ENCODE measurements around the gene IL4.

Gene IL4

DNA sequence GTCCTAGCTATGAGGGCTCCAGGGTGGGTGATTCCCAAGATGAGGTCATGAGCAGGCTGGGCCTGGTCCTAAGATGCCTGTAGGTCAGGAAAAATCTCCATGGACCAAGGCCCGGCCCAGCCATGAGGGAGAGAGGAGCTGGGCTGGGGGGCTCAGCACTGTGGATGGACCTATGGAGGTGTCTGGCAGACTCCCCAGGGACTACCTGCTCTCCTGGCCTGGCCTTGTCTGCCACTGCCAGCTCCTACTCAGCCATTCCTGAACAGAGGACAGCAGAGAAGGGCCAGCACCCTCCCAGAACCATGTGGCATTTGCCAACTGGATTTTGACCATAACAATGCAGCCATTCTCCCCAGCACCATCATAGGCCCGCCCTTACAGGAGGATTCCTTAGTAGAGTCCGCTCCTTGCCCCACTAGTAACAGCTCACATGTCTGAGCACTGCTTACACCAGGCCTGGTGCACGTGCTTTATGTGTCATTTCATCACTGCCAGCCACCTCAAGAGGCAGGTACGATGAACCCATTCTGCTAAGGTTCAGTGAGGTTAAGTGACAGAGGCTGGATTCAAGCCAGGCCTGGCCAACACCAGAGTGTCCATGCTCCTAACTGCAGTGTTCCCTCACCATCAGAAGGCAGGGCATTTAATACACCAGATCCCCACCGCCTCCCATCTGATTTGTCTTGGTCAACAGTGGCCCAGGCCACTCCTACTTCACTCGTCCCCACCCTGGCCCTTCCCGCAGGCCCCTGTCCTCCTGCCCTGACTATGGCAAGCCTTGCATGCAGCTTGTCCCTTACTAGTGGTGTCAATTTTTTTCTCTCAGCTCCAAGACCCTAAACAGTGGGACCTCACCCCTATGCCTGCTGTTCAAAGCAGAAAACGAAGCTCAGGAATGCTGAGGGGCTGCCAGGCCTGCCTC, 15.1 kb upstream of the IL4 start:
- no peak for DNase-seq (ENCODE audit: low read depth, low spot score)

DNA sequence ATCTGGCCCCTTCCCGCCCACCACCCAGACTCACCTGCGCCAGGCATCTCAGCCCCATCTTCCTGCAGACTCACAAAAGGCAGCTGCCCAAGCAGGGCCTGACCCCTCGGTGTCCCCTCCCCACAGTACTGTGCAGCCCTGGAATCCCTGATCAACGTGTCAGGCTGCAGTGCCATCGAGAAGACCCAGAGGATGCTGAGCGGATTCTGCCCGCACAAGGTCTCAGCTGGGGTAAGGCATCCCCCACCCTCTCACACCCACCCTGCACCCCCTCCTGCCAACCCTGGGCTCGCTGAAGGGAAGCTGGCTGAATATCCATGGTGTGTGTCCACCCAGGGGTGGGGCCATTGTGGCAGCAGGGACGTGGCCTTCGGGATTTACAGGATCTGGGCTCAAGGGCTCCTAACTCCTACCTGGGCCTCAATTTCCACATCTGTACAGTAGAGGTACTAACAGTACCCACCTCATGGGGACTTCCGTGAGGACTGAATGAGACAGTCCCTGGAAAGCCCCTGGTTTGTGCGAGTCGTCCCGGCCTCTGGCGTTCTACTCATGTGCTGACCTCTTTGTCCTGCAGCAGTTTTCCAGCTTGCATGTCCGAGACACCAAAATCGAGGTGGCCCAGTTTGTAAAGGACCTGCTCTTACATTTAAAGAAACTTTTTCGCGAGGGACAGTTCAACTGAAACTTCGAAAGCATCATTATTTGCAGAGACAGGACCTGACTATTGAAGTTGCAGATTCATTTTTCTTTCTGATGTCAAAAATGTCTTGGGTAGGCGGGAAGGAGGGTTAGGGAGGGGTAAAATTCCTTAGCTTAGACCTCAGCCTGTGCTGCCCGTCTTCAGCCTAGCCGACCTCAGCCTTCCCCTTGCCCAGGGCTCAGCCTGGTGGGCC, 13.9 kb upstream of the IL4 start:
- DNase-seq (ENCODE audit: low read depth, low spot score) = no peak

DNA sequence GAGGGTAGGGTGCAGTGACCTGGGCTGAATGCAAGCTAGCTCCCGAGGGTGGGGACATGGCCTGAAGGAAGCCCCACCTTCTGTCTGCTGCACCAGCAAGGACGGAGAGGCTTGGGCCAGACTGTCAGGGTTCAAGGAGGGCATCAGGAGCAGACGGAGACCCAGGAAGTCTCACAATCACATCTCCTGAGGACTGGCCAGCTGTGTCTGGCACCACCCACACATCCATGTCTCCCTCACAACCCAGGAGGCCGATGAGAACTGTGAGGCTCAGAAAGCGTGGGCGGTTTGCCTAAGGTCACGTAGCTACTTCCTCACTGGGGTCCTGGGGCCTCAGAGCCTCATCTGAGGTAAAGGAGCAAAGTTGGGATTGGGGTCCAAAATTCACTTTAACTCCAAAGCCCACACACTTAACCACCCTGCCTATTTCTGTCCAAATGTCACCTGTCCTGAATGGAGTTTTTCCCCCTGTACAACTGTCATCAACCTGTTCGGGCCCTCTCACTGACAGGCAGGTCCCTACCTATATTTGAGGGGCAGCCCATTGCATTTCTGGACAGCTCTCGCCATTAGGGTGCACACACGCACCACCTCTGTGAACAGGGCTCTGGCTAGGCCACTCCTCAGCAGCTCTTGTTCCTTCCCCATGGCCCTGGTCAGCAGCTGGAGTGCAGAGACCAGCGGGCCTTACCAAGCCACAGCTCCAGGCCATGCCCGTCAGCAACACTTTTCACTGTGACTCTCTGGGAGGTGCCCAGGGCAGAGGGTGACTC, 12.4 kb upstream of the IL4 start:
- no peak for DNase-seq (ENCODE audit: low read depth, low spot score)

DNA sequence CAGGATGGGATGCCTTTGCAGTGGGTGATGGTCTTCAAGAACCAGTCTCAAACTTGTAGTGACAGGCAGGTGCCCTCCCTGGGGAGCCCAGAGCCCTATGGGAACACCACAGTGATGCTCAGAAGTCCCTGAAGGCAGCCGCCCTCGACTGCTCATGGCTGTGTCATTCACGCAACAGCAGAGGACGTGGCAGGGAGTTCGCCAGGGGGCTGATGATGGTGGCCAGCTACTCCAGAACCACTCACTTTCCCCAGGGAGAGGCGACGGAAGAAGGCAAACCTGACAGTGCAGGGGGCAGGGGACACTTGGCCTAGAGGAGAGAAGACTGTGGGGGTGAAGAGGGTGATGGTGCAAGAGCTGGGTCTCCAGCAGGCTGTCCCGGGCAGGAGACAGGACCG, 11.8 kb upstream of the IL4 start:
- no peak for DNase-seq (ENCODE audit: low read depth, low spot score)

DNA sequence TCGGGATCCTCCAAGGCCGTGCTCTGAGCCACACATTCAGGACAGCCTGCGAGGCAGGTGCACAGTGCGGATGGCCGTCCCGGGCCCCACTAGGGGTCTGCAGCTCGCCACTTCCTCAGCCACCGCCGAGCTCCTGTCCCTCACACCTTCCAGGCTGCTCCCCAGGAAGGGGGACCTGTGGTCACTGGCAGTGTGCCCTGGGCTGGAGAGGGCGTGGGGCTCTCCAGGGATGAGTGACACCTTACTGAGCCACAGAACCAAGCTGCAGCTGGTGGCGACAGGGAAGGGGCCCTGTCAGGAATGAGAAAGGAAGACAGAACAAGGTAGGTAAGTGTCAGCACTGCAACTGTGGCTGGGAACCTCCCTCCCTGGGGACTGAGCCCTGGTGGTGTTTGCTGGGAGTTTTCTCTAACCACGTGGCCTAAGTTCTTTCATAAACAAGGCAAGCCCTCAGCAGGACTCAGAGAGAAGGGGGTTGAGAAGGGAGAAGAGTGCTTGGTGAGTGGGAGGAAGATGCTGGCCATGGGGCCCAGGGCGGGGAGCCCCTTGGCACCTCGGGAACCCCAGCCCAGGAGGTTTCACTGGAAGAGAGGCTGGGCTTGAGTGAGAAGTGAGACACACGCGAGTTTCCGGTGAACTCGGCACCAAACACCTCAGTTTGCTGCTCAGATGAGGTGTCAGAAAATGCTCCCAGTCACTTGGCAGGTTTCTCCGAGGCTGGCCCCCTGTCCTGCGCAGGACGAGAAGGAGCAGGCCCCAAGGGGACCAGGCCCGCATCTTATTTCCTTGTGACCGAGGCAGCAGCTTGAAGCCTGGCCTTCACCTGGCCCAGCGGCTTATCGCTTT, 10.6 kb upstream of the IL4 start:
- DNase-seq (ENCODE audit: low read depth, low spot score) = no peak

DNA sequence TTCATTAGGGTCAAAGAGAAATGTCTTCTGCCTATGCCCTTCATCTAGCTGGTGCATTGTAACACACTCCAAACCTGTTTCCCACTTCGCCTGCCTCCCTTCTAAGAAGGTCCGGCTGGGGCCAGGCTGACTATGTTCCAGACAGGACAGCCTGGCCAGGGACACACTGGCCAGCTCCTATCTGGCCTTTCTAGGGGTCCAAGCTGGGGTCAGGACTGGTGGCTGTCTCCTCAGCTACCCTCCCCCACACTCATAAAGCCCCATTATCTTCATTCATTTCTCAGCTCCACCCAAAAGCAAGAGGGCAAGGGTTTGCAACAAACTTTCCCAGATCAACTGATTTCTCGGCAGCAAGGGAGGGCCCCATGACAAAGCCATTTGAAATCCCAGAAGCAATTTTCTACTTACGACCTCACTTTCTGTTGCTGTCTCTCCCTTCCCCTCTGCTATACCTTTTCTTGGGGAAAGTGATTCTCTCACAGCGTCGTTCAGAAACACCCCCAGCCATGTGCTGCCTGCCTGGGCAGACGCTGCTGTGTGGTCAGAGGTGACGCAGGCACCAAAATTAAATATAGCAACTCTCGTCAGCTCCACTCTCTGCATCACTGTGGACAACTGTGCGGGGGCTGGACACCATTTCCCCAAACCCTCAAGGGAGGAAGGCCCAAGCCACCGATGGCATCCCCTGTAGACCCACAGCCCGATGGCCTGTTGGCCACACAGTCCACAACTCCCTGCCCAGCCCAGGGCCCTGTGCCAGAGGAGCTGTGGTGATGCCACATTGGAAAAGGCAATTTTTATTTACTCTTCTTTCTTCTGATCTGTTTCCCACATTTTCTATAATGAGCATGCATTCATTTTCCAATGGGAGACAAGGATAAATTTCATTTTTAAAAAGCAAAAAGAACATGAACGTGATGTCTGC, 9.8 kb upstream of the IL4 start:
- DNase-seq (ENCODE audit: low read depth, low spot score) = no peak

DNA sequence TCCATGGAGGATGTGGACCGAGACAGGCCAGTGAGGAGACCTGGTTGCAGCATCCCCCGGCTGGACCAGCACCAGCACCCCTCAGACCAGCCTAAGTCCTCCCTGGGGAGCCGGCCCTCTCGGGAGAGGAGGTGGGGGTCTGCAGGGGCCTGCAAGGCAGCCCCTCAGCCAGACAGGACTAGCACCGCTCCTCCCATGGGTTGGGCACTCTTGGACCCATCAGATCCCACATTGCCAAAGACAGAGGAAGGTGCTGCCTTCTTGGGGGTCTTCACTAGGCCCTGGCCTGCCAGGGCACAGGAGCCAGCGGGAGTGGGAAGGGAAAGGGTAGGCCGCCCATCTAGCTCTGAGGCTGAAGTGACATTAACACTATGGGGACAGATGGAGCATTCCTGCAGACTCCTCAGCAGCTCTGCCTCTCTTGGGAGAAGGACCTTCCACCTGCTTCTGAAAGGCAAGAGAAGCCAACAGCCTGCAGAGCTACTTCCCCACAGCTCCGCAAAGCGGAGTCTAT, 9.0 kb upstream of the IL4 start:
- no peak for DNase-seq (ENCODE audit: low read depth, low spot score)

DNA sequence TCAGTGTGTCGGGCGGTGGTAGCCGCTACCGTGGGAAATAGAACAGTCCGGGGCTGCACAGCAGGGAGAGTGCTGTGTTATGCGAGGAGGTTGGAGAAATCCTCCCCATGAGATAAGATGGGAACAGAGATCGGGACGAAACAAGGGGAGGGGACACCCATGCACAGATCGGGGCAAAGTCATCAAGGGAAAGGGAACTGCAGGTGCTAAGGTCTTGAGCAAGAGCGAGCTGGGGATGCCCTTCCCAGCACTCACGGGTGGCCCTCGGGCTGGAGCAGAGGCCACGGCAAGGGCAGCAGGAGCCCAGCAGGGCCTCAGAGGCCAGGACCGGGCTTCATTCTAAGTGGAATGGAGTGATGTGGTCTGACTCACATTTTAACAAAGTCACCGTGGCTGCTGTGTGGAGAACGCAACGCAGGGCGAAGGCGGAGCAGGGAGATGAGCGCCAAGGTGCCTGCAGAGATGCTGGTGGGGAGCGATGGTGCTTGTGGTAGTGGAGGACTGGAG, 8.2 kb upstream of the IL4 start:
- DNase-seq (ENCODE audit: low read depth, low spot score) = no peak

DNA sequence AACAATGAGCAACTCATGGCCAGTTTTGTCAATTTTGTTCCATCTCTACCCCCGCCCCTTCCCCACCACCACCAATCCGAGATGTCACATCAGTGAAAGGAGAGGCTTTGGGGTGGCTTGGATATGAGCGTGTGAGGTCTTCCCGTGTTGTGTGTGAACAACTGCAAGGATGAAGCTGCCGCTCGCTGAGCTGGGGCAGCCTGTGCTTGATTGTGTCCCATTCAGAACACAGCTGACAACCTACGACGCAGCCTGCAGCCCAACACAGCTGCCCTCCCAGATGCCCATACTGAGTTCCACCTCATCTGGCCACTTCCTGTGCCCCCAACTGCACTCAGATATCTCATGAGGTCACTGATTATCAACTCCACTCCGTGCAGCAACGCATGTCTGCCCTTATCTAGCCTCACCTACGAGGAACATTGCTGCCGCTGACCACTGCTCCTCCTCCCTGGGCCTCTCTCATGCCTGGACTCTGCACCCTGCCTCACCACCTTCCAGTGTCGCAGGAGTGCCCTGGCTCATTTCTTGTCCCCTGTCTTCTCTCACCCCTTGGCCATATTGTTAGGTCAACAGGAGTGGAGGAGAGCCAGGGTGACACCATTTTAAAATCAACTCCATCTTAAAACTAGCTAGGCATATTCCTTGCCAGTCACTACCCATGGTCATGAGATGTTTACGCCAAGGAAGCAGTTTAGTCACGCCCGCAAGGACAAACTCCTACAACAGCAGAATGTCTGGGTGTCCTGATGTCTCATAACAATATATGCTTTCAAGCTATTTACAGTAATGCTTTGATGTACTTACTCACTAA, 7.3 kb upstream of the IL4 start:
- DNase-seq (ENCODE audit: low read depth, low spot score) = no peak

DNA sequence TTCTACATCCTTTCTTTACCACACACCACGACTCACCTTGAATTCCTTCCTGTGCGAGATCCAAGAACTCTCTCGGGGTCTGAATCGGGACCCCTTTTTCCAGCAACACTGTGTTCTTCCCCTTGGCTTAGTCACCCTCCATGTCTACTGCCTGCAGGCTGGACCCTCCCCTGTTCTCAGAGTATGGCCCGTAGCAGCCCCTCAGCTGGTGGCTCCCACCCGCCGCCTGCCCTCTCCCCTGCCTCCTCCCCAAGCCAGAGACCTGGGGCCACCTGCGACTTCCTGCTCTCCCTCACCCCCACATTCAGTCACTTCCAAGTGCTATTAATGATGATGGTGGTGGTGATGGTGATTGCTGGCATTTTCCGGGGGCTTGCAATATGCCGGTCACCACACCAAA, 6.5 kb upstream of the IL4 start:
- DNase-seq (ENCODE audit: low read depth, low spot score) = no peak

DNA sequence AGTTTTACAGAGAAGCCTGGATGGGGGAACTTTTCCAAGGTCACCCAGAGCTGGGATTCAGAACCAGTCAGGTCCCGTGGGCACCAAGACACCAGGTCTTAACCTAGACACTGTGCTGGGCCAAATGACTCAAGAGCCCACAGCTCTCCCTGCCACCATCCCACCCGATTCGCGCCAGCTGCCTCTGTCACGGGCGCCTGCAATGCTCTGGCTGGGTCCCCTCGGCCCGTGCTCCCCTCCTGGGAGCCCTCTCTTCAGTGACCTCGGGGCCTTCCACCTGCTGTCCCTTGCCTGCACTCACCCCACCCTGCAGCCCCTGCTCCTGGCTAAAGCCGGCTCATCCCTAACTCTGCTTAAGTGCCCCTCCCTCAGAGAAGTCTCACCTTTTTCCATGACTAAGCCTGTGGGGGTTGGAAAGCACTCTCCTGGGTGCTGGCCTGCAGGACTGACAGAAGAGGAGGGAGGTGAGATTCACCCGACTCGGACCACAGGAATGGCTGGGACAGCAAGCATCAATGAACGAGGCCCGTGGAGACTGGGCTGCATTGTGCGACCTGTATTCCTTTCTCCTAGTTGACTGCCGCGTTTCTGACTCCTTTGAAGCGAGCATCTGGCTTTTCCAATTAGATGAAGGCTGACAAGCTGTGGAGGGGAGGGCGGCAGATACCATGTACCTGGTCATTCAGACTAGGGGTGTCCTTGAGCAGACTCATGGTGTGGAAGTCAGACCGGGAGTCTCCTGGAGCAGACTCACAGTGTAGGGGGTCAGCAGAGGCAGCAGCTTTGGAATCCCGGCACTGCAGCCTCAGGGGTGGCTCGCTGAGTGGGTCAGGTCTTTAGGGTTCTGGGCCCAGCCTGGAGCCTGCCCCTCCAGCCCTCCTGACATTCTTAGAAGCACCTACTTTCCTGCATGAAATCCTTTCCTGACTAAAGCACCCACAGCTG, 5.8 kb upstream of the IL4 start:
- DNase-seq (ENCODE audit: low read depth, low spot score) = no peak

DNA sequence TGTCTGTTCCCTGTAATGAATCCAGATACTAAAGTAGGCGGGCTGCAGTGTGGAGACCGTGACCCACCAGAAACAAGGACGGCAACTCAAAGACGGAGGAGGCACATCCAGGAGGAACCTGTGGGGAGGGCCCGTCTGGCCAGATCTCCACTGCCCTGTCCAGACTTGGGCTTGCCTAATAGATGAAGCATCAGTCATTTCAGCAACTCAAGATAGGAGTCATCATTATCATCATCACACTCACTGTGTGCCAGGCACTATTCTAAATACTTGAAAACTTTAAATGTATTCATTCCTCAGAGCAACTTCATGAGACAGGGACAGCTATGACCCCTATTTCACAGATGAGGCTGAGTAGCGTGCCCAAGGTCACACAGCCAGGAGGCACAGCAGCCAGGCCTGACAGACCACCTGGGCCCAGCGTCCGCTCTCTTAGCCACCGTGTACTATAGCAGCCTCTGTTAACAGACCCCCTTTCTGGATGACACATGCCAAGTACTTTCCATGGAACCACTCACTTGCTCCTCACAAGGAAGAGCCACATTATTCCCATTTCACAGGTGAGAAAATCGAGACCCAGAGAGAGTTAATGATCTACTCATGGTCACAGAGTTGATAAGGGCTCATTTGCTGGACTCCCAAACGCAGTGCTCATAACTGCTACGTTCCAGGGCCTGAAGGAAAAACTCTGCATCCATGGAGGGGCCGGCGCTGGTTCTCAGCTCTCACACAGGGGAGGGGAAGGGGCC, 4.9 kb upstream of the IL4 start:
- no peak for DNase-seq (ENCODE audit: low read depth, low spot score)

DNA sequence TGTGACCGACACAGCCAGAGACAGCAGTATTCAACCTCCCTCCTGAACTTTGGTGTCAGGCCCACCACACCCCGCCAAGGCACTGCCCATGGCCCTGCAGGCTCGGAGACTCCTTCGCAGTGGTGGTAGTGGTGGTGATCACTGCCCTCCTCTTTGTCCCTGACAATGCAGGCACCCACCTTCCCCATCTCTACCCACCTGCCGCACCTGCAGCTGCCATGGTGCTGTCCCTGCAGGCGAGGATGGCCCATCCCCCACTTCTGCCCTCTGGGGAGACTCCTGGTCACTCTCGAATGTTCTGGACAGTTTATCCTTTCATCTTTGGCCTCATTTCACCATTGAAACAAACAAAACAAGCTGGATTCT, 4.4 kb upstream of the IL4 start:
- DNase-seq (ENCODE audit: low read depth, low spot score) = no peak

DNA sequence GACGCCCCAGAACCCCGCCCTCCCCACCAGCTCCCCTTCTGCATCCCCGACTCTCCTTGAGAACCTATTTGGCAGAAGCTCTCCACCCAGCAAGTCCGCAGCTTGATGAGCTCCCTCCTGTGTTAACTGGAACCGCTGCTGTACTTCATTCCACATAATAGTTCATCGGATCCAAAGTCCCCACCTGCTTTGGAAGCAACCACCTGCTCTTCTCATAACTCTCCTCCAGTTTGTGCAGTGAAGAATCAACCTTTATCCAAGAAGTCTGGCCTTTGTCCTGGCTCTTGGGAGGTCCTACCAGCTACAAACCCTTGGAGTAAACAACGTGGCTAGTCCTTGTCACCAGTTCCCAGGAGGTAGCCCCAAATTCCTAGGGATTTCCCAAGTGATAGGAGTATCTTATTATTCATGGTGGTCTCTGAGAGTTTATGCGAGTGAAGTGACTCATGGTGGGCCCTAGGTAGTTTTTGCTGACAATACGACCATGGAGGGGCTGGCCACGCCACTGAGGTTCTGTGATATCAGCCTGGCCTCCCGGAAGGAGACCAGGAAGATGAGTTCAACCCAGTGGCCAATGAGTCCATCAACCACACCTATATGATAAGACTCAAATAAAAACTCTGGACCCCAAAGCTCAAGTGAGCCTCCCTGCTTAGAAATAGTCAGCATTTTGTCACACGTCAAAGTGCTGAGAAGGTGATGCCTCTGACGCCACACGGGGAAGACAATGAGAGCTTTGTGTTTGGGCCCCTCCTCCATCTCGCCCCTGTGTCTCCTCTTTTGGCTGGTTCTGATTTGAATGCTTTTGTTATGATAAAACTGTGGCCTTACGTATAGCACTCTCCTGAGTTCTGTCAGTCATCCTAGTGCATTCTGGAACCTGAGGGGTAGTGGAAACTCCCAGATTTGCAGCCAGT, 3.6 kb upstream of the IL4 start:
- no peak for DNase-seq (ENCODE audit: low read depth, low spot score)

DNA sequence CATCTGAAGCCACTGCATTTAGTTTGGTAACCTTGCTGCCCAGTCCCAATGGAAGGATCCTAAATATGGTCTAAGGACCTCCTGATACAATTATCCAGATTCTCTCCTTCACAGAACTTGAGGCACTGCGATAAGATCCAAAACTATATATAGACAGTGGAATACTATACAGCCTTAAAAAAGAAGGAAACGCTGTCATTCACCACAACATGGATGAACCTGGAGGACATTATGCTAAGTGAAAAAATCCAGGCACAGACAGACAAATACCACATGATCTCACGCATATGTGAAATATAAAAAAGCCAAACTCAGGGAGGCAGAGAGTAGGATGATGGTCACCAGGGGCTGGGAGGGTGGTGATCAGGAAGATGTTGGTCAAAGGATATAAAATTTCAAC, 2.8 kb upstream of the IL4 start:
- no peak for DNase-seq (ENCODE audit: low read depth, low spot score)

DNA sequence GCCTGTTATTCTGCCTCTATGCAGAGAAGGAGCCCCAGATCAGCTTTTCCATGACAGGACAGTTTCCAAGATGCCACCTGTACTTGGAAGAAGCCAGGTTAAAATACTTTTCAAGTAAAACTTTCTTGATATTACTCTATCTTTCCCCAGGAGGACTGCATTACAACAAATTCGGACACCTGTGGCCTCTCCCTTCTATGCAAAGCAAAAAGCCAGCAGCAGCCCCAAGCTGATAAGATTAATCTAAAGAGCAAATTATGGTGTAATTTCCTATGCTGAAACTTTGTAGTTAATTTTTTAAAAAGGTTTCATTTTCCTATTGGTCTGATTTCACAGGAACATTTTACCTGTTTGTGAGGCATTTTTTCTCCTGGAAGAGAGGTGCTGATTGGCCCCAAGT, 301 bp upstream of the IL4 start:
- DNase-seq (ENCODE audit: low read depth, low spot score) = no peak
